PC-9 (cell line): ENCODE data around the gene CEP131. TPM values are rescaled to one million over a fixed set of nuclear protein-coding genes. Genes with fewer than 3 reads are reported as not detected.

Source experiments
- BruUV-seq: library from RNA; stranded (reverse); fragments of 400-500 nt; replicated peaks from 2 replicates; lab custom pipeline; 2021; lab: Mats Ljungman, UMichigan
- CTCF ChIA-PET: fragments of 300-600 bp; sonication (Branson Sonifier 250); formaldehyde crosslinking; loops from one replicate; lab custom pipeline; 2022; ENCODE audit warnings: antibody characterized with exemption; lab: Charles Lee
- POLR2A ChIA-PET: fragments of 300-600 bp; sonication (Branson Sonifier 250); formaldehyde crosslinking; loops from one replicate; lab custom pipeline; 2022; ENCODE audit warnings: antibody characterized with exemption; ENCODE audit not compliant: unreplicated experiment; lab: Charles Lee
- DNase-seq, 2 experiments: peaks; one replicate each; pipeline versions ENCODE4 v3.0.0 to v3.0.0-alpha.2; 2015 to 2022; ENCODE audit warnings: mixed read lengths in 1 of 2
- H2AFZ ChIP-seq: fragments of 200-600 bp; sonication (generic); 2 replicates; pipeline ENCODE4 v1.8.1; 2017; ENCODE audit warnings: antibody characterized with exemption
- H3F3A ChIP-seq: fragments of 200-600 bp; sonication (generic); 2 replicates; pipeline ENCODE4 v1.8.1; 2017; ENCODE audit warnings: antibody characterized with exemption, mild to moderate bottlenecking, low read depth; ENCODE audit not compliant: insufficient read depth
- H3K27ac ChIP-seq: fragments of 200-600 bp; sonication (generic); 2 replicates; pipeline ENCODE4 v1.6.1; 2016; ENCODE audit warnings: mixed run types
- H3K27me3 ChIP-seq: fragments of 200-600 bp; sonication (generic); 2 replicates; pipeline ENCODE4 v1.6.1; 2016; ENCODE audit warnings: low read depth, mixed run types; ENCODE audit not compliant: insufficient read depth
- H3K36me3 ChIP-seq: fragments of 200-600 bp; sonication (generic); 2 replicates; pipeline ENCODE4 v1.6.1; 2016; ENCODE audit warnings: low read depth, mixed run types
- H3K4me1 ChIP-seq: fragments of 200-600 bp; sonication (generic); replicated peaks from 2 replicates; pipeline ENCODE4 v1.6.1; 2016; ENCODE audit warnings: mixed run types; ENCODE audit not compliant: insufficient read depth
- H3K4me2 ChIP-seq: fragments of 200-600 bp; sonication (generic); 2 replicates; pipeline ENCODE4 v1.6.1; 2017; ENCODE audit warnings: mixed run types
- H3K4me3 ChIP-seq: fragments of 200-600 bp; sonication (generic); 2 replicates; pipeline ENCODE4 v1.6.1; 2016; ENCODE audit warnings: mixed run types
- H3K79me2 ChIP-seq: fragments of 200-600 bp; sonication (generic); 2 replicates; pipeline ENCODE4 v1.6.1; 2017; ENCODE audit warnings: low read depth, mixed run types
- H3K9me2 ChIP-seq: fragments of 200-600 bp; sonication (generic); 2 replicates; pipeline ENCODE4 v1.8.1; 2017; ENCODE audit warnings: mild to moderate bottlenecking; ENCODE audit not compliant: insufficient read depth
- H3K9me3 ChIP-seq: fragments of 200-600 bp; sonication (generic); 2 replicates; pipeline ENCODE4 v1.8.1; 2016; ENCODE audit warnings: low read depth; ENCODE audit not compliant: insufficient read depth
- H4K20me1 ChIP-seq: fragments of 200-600 bp; sonication (generic); 2 replicates; pipeline ENCODE4 v1.8.1; 2017; ENCODE audit not compliant: insufficient read depth
- CTCF ChIP-seq: fragments of 200-600 bp; sonication (generic); conservative IDR thresholded peaks from 2 replicates; pipeline ENCODE4 v1.6.1; 2017; ENCODE audit warnings: mixed run types, antibody characterized with exemption, mild to moderate bottlenecking, moderate library complexity
- EZH2 ChIP-seq: fragments of 200-600 bp; sonication (generic); IDR thresholded peaks from 2 replicates; pipeline ENCODE4 v1.8.0; 2017; ENCODE audit warnings: antibody characterized with exemption, low read depth
- intact Hi-C: fragments of 100-400 bp; cut with micrococcal nuclease; formaldehyde crosslinking; loops from one replicate; pipeline ENCODE4 v1.10.0; 2022; ENCODE audit not compliant: unreplicated experiment
- total RNA-seq: library from RNA; stranded (reverse); gene quantifications from 2 replicates; pipeline ENCODE4 v1.2.3, GENCODE V29; 2021

The CEP131 gene
- total RNA-seq, 1 experiment from 2014 or later = 24.4 TPM

GRCh38 chr17:81236784-81237183 is 14.0 kb upstream of the CEP131 start:
- peaks cover 15% of the 10 kb centered on the region for H3K79me2 ChIP-seq
- no TSS peak for BruUV-seq
- POLR2A ChIA-PET = no interaction called here

GRCh38 chr17:81235822-81236740 is 13.3 kb upstream of the CEP131 start:
- Histone ChIP-seq H3K27ac (no peak overlapping the region), H3K9me3 (no peaks in the 10 kb centered on the region), H3K27me3 (no peaks in the 10 kb centered on the region), H2AFZ (no peak overlapping the region), H3K4me2 (no peak overlapping the region), H3K4me3 (no peak overlapping the region), H4K20me1 (no peaks in the 10 kb centered on the region; the same call in 1 of the 2 replicates), H3F3A (no peaks in the 10 kb centered on the region), H3K9me2 (no peaks in the 10 kb centered on the region), H3K4me1 (peaks cover 6% of the 10 kb centered on the region; the same call in 1 of the 2 replicates), H3K79me2 (peaks cover 15% of the 10 kb centered on the region), H3K36me3 (no peaks in the 10 kb centered on the region)
- BruUV-seq = no TSS peak
- DNase-seq = no peak
- no peak for TF ChIP-seq EZH2
- no peak for TF ChIP-seq CTCF
- intact Hi-C loops = no loop called here
- CTCF ChIA-PET = no interaction called here
- POLR2A ChIA-PET = no interaction called here

More at GRCh38 chr17:81236784-81237183, 14.0 kb upstream of the CEP131 start:
- Histone ChIP-seq H3K4me1 (peaks cover 6% of the 10 kb centered on the region; the same call in 1 of the 2 replicates), H3K4me2 (no peak overlapping the region), H3F3A (no peaks in the 10 kb centered on the region), H3K27ac (no peak overlapping the region), H2AFZ (no peak overlapping the region), H3K27me3 (no peaks in the 10 kb centered on the region), H3K4me3 (no peak overlapping the region), H4K20me1 (no peaks in the 10 kb centered on the region; the same call in 1 of the 2 replicates), H3K9me2 (no peaks in the 10 kb centered on the region), H3K36me3 (no peaks in the 10 kb centered on the region), H3K9me3 (no peaks in the 10 kb centered on the region)
- intact Hi-C loops = no loop called here
- DNase-seq = no peak
- TF ChIP-seq CTCF = no peak
- TF ChIP-seq EZH2 = no peak
- CTCF ChIA-PET = no interaction called here

GRCh38 chr17:81234940-81235821 is 12.4 kb upstream of the CEP131 start:
- intact Hi-C loops = no loop called here
- no TSS peak for BruUV-seq
- Histone ChIP-seq H4K20me1 (no peaks in the 10 kb centered on the region), H3K4me3 (no peak overlapping the region), H3F3A (no peaks in the 10 kb centered on the region), H3K9me2 (no peaks in the 10 kb centered on the region), H3K4me2 (no peak overlapping the region), H3K4me1 (peaks cover 6% of the 10 kb centered on the region; the same call in 1 of the 2 replicates), H3K36me3 (no peaks in the 10 kb centered on the region), H3K27ac (no peak overlapping the region), H3K27me3 (no peaks in the 10 kb centered on the region), H3K79me2 (peaks cover 9% of the 10 kb centered on the region), H2AFZ (no peak overlapping the region), H3K9me3 (no peaks in the 10 kb centered on the region)
- no peak for DNase-seq
- CTCF ChIA-PET = no interaction called here
- no peak for TF ChIP-seq EZH2
- POLR2A ChIA-PET = no interaction called here
